ENCODE measurements around the gene PCSK2.

PCSK2 gene

GRCh38 chr20:17504898-17505635 is 278.2 kb downstream of the PCSK2 start:
- peak; percentile 82 for DNase-seq
- TF ChIP-seq POLR2A (IDR thresholded peaks at IDR 0.05; ENCODE audit: low read length) (peak; percentile 30), GATA1 (IDR thresholded peaks at IDR 0.05; ENCODE audit: low read depth, low read length) (no peak)

DNA sequence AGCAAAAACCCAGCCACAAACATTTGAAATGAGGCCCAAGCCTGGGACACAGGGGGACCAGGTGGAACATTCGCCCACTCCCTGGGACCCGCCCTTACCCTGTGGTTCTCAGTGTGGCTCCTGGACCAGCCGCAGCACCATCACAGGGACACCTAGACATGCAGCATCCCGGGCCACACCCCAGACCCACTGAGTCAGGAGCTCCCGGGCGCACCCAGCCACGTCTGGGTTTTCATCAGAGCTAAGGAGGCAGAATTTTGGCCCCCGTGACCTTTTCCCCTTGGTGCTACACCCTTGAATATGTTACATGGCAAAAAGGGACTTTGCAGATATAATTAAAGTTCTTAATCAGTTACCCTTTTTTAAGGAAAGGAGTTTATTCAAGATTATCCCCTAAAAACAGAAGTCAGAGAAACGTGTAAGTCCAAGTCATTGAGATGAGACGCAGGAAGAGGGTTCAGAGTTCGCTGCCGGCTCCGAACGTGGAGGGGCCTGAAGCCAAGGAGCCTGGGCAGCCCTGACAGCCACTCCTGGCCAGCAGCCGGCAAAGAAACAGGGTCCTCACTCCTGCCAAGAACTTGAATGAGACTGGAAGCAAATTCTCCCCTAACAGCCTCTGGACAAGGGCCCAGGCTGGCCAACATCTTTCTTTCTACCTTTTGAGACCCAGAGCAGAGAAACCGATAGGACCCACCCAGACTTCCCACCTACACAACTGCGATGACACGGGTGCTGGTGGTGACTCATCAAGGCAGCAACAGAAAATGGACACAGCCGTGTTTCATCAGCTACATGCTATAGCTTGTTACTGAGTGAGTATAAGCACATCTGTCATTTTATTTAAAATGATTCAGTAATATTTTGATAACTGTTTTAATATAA is 279.0 kb downstream of the PCSK2 start:
- peak; percentile 59 to 76 for DNase-seq
- TF ChIP-seq POLR2A (IDR thresholded peaks at IDR 0.05; ENCODE audit: low read length) (no peak), GATA1 (IDR thresholded peaks at IDR 0.05; ENCODE audit: low read depth, low read length) (no peak)

DNA sequence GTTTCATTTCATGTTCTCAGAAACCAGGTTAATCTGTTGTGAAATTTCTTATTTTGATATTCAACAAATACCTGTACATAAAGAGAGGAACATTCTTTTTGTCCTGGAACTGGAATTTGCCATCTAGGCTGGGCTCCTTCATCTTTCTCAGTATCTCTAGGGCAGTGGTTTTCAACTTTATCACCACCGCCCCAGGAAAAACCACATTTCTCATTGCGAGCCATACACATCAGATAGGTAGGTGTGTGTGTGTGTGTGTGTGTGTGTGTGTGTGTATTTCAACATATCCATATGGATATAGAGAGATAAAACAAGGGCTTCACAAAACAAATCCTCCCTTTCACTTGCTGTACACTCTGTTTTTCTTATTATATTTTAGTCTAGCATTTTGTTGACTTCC is 280.2 kb downstream of the PCSK2 start:
- peak; percentile 57 to 78 for DNase-seq
- TF ChIP-seq POLR2A (IDR thresholded peaks at IDR 0.05; ENCODE audit: low read length) (no peak), GATA1 (IDR thresholded peaks at IDR 0.05; ENCODE audit: low read depth, low read length) (no peak)

- no peak for DNase-seq
- TF ChIP-seq POLR2A (IDR thresholded peaks at IDR 0.05; ENCODE audit: low read length) (no peak), GATA1 (IDR thresholded peaks at IDR 0.05; ENCODE audit: low read depth, low read length) (no peak)
Observed at GRCh38 chr20:17507531-17507930, 280.7 kb downstream of the PCSK2 start.

DNA sequence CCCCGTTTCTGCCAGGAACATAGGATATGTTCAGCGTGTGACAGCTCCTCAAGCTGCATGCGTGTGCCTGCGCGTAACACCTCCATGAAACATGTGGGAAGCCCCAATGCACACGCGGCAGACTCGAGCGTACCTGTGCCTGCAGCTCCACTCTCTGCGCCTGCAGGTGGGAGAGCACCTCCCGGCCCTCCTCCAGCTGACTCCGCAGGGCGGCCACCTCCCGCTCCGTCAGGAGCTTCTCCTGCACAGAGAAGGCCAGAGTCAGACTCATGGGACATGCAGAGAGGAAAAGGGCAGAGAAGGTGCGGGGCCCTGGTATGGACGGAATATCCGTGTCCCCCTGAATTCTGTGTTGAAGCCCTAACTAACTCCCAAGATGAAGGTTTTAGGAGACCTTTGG is 281.9 kb downstream of the PCSK2 start:
- TF ChIP-seq POLR2A (IDR thresholded peaks at IDR 0.05; ENCODE audit: low read length) (no peak), GATA1 (IDR thresholded peaks at IDR 0.05; ENCODE audit: low read depth, low read length) (no peak)
- no peak for DNase-seq

- DNase-seq, result no peak
- TF ChIP-seq GATA1 (IDR thresholded peaks at IDR 0.05; ENCODE audit: low read depth, low read length) (no peak), POLR2A (IDR thresholded peaks at IDR 0.05; ENCODE audit: low read length) (no peak)
Observed at GRCh38 chr20:17510548-17510947, 283.7 kb downstream of the PCSK2 start.

- no peak for TF ChIP-seq GATA1 (IDR thresholded peaks at IDR 0.05; ENCODE audit: low read depth, low read length)
- no peak for TF ChIP-seq POLR2A (IDR thresholded peaks at IDR 0.05; ENCODE audit: low read length)
Observed at GRCh38 chr20:17511401-17511800, 284.6 kb downstream of the PCSK2 start.

DNA sequence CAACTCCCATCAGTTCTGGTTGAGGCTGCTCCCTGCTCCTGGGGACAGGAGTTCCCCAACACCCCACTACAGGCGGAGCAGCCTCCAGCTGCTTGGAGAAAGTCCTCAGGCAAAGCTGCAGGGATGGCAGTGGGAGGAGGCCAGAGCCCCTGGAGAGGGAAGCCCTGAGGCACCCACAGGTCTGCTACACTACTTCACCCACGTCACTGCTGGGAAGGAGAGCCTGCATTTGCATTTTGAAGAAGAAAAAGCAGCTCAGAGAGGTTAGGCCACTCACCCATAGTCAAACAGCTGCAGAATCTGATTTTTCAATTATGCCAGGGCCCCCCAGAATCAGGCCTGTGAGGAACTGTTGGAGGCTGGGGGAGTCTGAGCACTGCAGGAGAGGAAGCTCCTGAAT is 287.1 kb downstream of the PCSK2 start:
- TF ChIP-seq POLR2A (IDR thresholded peaks at IDR 0.05; ENCODE audit: low read length), result no peak
- TF ChIP-seq GATA1 (IDR thresholded peaks at IDR 0.05; ENCODE audit: low read depth, low read length), result no peak
- DNase-seq, result no peak

More at GRCh38 chr20:17511401-17511800, 284.6 kb downstream of the PCSK2 start:
- DNase-seq, result no peak

DNA sequence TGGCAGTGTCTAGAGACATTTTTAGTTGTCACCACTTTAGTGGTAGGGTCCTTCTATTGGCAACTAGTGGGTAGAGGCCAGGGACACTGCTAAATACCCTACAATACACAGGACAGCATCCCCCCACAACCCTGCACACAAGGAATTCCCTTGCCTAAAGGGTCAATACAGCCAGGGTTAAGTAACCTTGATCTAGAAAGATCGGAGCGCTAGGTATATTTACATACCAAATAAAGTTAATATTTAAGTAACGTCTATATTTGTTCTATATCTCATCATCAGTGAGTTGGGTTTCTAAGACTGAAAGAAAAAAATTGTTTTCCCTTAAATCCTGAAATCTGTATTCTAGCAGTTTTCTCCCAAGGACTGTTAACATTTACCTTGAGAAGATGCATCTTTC is 288.2 kb downstream of the PCSK2 start:
- no peak for TF ChIP-seq POLR2A (IDR thresholded peaks at IDR 0.05; ENCODE audit: low read length)
- no peak for TF ChIP-seq GATA1 (IDR thresholded peaks at IDR 0.05; ENCODE audit: low read depth, low read length)
- no peak for DNase-seq

- no peak for DNase-seq
- TF ChIP-seq POLR2A (IDR thresholded peaks at IDR 0.05; ENCODE audit: low read length) (no peak), GATA1 (IDR thresholded peaks at IDR 0.05; ENCODE audit: low read depth, low read length) (no peak)
Observed at GRCh38 chr20:17518339-17519052, 291.7 kb downstream of the PCSK2 start.

DNA sequence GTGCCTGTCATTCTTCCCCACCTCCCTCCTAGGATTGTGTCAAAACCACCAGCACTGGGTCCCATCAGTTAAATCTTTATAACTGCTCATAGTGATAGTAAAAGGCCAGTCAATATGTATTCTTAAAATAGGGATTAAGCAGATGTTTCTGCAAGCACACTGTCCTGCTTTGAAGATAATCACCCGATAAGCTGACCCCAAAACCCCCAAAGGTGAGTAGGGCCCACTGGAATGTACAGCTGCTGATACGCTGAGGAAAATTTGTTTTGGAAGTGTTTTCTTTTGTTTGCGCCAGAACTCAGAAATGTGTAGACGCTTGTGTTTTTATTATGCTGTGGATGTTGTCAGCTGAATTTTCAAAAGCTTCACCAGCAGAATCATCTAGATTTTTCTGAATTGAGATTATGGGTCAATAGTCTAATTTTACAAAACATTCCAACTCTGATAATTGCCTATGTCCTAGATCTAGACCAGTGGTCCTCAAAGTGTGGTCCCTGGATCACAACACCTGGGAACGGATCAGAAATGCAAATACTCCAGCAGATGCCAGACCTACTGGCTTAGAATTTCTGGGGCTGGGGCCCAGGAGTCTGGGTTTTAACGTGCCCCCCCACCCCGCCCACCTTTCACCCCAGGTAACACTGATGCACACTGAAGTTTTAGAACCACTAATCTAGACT is 292.9 kb downstream of the PCSK2 start:
- no peak for DNase-seq
- TF ChIP-seq POLR2A (IDR thresholded peaks at IDR 0.05; ENCODE audit: low read length) (no peak), GATA1 (IDR thresholded peaks at IDR 0.05; ENCODE audit: low read depth, low read length) (no peak)

GRCh38 chr20:17520583-17520982 is 293.7 kb downstream of the PCSK2 start:
- DNase-seq, result no peak
- no peak for TF ChIP-seq GATA1 (IDR thresholded peaks at IDR 0.05; ENCODE audit: low read depth, low read length)
- TF ChIP-seq POLR2A (IDR thresholded peaks at IDR 0.05; ENCODE audit: low read length), result no peak

DNA sequence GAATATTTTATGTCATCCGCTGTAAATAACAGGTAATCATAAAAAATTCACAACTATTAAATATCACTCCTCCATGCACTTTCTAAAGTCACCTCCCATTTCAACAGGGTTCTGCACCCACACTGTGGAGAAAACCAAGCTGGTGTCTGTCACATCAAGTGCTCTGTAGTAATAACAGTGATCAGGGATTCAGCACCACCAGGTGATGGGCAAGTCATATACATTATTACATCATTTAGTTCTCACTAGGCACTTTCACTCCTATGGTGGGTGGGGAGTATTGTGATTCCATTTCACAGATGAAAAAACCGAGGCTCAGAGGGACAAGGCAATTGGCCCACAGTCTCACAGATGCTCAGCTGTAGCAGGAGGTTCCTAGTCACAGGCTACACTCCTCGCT is 295.7 kb downstream of the PCSK2 start:
- TF ChIP-seq GATA1 (IDR thresholded peaks at IDR 0.05; ENCODE audit: low read depth, low read length) (no peak), POLR2A (IDR thresholded peaks at IDR 0.05; ENCODE audit: low read length) (no peak)
- DNase-seq, result no peak

Measured in erythroblast (primary cell).